ENCODE measurements around the gene MAP3K8.

The MAP3K8 gene

GRCh38 chr10:30491916-30492515 is 58.0 kb downstream of the MAP3K8 start:
- DNase-seq, result no peak

DNA sequence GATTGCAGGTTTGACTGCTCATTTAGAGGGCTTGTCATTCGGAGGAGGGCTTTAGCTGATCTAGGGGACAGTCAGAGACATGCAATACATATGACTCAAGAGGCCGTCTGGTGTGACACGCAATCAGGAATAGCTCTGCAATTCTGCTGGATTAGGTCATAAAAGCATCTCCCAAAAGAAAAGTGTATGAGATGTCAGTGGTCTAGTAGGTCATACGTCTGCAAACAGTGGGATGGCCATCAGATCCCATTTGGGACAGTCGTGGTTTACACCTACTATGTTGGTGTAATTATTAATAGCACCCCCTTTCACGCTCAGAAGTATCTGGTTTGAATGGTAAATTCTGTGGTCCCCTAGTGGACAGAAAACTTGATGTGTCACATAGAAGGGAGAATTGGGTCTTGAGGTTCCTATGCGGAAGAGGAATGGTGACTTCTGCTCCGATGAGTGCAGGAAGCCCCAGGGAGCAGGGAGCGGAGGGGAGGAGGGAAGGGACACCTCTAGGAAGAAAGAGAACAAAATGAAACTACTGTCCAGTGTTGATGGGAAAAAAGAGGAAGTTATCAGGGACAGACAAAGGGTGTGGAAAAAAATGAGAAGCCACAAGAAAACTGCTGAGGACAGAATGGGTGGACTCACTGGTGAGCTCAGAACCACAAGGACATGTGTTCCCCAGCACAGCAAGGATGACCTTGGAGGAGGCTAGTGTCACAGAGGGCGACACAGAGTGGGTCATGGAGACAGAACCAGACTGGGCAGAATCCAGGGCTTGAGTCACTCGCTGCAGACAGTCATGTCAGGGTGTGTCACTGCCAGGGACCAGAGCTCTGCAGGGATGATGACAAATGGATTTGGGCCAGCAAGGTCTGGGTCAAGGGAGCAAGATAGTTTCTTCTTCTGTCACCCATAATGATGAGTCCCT is 59.9 kb downstream of the MAP3K8 start:
- DNase-seq, result no peak

DNA sequence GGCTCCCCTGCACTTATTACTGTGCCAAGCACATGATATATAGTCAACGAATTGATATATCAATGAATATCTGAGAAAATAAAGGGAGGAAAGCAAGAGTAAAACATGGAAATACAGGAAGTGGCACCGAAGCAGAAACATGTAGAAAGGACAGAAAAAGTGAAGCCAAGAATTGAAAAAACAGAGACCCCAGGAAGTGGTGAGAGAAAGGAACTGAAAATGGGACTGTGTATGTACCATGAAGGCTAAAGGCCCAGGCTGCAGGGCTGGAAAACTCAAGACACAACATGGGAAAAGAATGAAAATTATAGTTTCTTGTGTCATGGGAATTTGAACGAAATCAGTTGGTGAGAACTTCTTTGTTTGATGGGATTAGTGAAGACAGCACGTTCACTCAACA is 60.6 kb downstream of the MAP3K8 start:
- no peak for DNase-seq

DNA sequence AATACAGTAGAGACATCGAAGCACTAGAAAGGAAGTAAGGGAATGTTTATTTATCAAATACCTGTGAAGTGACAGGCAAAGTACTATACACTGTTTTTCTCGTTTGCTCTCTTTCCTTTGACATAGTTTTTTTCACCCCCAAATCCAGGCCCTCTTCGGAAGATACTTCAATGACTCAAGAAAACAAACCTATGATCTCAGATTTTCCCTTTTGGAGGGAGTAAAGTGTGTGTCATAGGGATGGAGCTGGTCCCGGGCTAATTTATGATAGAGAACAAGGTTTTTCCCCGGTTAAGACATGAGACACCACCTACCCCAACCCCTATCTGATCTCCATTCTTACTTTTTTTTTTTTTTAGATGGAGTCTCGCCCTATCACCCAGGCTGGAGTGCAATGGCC is 61.7 kb downstream of the MAP3K8 start:
- DNase-seq, result no peak

DNA sequence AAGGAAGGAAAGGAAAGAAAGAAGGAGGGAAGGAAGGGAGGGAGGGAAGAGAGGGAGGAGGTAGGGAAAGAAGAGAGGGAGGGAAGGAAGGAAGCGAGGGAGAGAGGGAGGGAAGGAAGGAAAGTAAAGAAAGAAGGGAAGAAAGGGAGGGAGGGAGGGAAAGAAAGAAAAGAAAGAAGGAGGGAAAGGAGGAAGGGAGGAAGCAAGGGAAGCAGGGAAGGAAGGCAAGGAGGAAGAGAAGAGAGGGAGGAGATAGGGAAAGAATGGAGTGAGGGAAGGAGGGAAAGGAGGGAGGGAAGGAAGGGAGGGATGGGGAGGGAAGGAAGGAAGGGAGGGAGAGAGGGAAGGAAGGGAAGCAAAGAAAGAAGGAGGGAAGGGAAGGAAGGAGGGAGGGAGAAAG is 65.8 kb downstream of the MAP3K8 start:
- DNase-seq, result no peak

DNA sequence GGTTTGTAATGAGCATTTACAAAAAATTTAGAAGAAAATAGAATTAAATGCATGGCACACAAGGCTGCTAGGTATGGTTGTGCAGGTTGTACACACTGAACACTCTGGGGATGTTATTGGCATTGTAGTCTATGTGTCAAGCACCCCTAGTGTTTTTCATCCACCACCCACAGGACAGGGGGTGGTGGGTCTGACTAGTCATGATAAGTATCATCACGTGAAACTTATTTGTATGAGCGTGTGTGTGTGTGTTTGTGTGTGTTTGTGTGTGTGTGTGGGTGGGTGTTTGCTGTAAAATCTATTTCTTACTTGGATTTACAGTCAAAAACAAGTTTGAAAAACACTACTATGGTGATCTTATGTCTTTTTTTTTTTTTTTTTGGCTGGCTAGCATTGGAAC is 66.5 kb downstream of the MAP3K8 start:
- no peak for DNase-seq

- DNase-seq, result no peak
Observed at GRCh38 chr10:30500963-30501504, 67.0 kb downstream of the MAP3K8 start.

DNA sequence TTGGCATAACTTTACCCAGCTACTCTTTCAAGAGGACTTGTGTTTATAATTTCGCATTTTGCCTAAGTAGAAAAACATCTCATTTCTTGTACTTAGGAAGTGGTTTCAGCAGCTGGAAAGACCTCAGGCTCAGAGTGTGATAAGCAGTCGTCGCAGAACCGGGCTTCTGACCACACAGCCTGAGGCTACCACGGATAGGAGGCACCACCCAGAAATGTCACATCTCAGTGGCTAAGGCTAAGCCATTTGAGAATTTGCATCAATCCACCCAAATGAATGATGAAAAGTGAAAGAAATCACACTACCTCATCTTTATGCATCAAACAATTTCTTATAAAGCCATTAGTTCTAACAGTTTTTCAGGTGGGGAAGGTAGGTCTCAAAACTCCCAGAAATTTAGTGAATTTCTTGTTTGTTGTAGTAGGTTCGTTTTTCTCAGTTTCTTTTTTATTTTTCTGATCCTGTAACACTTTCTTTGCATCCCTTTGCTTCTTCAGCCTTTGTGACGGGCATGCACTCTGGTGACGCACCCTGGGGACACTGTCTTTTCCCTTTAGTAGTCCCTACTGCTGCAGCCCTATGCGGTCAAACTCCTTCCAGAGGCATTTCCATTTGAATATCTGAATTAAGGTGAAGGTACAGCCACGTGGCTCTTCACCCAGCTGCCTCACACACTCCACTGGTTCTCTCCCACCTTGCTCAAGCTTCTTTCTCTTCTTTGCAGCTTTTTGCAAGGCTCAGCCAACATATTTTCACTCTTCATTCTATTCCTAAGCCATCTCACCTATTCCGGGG is 68.5 kb downstream of the MAP3K8 start:
- no peak for DNase-seq

DNA sequence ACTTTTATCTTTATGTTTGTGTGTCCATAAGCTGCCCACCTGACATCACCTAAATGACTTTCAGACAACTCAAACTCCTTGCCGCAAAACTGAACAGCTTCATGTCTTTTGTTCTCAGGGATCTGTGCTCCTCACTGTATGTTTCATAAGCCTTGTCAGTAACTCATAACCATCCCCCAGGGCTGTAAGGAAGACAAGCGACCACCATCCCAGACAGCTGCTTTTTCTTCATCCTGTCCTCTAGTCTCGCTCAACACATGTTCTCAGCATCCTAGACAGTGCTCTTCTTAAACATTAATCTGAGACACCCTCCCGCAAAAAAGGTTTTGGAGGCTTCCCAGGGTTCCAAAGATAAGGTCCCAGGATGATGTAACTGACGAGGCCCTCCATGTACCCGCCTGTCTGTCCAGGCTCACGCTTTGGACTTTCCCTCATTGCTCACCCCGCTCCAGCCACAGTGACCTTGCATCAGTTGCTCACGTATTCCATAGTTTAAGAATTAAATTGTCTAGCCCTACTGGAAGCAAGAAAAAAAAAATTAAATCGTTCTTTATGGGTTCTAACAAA is 69.8 kb downstream of the MAP3K8 start:
- no peak for DNase-seq

GRCh38 chr10:30505543-30506298 is 71.7 kb downstream of the MAP3K8 start:
- no peak for DNase-seq

DNA sequence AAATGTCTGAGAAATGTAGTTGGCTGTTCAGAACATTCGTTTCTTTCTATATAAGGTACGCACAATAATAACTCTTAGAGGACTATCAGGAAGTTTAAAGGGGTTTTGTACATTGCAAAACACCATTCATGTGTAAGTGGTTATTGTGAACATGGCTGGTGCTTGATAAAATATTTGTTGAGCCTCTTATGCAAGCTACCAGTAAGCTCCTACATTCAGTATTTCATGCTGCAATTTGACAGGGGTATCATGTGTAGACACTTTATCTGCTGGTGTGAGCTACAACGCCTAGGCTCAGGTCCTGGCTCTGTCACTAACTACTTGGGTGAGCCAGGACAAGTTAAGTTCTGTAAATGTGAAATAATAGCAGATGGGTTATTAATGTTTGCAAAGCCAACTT is 75.5 kb downstream of the MAP3K8 start:
- no peak for DNase-seq

DNA sequence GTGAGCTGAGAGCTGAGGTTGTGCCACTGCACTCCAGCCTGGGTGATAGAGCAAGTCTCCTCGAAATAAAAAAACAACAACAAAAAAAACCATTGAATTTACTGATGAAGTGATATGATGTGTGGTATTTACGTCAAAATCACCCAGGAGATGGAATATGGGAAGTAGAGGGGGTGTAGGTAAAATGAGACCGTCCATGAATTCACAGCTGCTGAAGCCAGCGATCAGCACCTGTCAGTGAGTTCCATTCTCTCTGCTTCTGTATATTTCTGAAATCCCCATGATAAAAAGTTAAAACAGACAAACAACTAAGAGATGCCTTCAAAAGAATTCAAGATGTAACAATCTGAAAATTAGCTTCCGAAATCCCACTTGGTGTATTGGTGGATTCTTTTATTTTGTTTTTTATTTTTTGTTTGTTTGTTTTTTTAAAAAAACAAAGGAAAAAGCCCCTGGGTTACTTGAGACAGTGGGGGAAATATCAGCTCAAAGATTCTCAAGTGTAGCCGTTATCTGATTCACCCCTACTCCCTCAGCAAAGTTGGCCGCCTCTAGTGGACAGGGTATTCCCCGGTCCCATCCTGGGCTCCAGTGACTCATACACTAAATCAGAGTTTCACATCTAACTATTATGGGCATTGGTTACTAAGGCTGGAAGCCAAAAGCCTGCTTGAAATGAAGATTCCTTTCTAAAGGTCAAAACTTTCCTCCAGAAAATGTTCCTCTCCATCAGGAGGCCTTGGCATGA is 76.4 kb downstream of the MAP3K8 start:
- DNase-seq, result no peak

- no peak for DNase-seq
Observed at GRCh38 chr10:30510932-30511700, 77.1 kb downstream of the MAP3K8 start.

Data from stimulated activated naive CD4-positive, alpha-beta T cell treated with Interleukin-2 at 50 U/mL for 16 hours (primary cell).